Mesothelial cell of epicardium (in vitro differentiated cells): Measurements from ENCODE around the gene JMJD7. TPM values are rescaled to one million over a fixed set of nuclear protein-coding genes. Genes with fewer than 3 reads are reported as not detected.

ENCODE experiments used
- DNase-seq, 2 experiments: peaks; one replicate each; pipeline ENCODE4 v3.0.0; 2021; ENCODE audit warnings: low spot score in 2 of 2; ENCODE audit not compliant: unreplicated experiment in 2 of 2
- H3K27ac Mint-ChIP-seq: 2 replicates; pipeline ENCODE4 v1.8.0; 2021; ENCODE audit warnings: mixed read lengths
- H3K27me3 Mint-ChIP-seq: 2 replicates; pipeline ENCODE4 v1.8.0; 2021; ENCODE audit warnings: low read depth, mixed read lengths
- H3K36me3 Mint-ChIP-seq: 2 replicates; pipeline ENCODE4 v1.8.0; 2021; ENCODE audit warnings: mixed read lengths
- H3K4me1 Mint-ChIP-seq: 2 replicates; pipeline ENCODE4 v1.8.0; 2021; ENCODE audit warnings: mixed read lengths
- H3K4me3 Mint-ChIP-seq: 2 replicates; pipeline ENCODE4 v1.8.0; 2021; ENCODE audit warnings: mild to moderate bottlenecking, moderate library complexity, mixed read lengths
- H3K9me3 Mint-ChIP-seq: 2 replicates; pipeline ENCODE4 v1.8.0; 2021; ENCODE audit warnings: mixed read lengths
- total RNA-seq: library from RNA; stranded (reverse); gene quantifications from 3 replicates; pipeline ENCODE4 v1.2.1, GENCODE V29; 2021
- TF ChIP-seq, protein P1 (sequence below): fragments of 200-600 bp; sonication (generic); IDR thresholded peaks from one replicate; pipeline ENCODE4 v1.5.0; 2021; ENCODE audit warnings: antibody characterized with exemption; ENCODE audit not compliant: unreplicated experiment

Gene JMJD7
- total RNA-seq, 1 donor from 2014 or later = 27.6 TPM

DNA sequence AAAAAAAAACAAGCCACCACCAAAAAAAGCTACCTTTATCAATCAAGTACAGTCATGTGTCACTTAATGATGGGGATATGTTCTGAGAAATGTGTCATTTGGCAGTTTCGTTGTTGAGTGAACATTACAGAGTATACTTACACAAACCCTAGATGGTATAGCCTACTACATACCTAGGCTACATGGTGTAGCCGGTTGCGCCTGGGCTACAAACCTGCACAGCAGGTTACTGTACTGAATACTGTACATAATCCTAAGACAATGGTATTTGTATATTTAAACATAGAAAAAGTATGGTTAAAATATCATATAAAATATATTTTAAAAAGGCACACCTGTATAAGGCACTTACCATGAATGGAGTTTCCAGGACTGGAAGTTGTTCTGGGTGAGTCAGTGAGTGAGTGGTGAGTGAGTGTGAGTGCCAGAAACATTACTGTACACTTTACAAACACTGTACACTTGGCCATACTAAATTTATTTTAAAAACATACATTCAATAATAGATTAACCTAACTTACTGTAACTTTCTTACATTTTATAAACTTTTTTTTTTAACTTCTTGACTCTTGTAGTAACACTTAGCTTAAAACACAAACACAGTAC is 25.9 kb upstream of the JMJD7 start:
- no peak overlapping the region for H3K4me3 Mint-ChIP-seq
- no peaks in the 10 kb centered on the region for H3K9me3 Mint-ChIP-seq
- TF ChIP-seq, protein P1, sequence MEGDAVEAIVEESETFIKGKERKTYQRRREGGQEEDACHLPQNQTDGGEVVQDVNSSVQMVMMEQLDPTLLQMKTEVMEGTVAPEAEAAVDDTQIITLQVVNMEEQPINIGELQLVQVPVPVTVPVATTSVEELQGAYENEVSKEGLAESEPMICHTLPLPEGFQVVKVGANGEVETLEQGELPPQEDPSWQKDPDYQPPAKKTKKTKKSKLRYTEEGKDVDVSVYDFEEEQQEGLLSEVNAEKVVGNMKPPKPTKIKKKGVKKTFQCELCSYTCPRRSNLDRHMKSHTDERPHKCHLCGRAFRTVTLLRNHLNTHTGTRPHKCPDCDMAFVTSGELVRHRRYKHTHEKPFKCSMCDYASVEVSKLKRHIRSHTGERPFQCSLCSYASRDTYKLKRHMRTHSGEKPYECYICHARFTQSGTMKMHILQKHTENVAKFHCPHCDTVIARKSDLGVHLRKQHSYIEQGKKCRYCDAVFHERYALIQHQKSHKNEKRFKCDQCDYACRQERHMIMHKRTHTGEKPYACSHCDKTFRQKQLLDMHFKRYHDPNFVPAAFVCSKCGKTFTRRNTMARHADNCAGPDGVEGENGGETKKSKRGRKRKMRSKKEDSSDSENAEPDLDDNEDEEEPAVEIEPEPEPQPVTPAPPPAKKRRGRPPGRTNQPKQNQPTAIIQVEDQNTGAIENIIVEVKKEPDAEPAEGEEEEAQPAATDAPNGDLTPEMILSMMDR = no peak
- H3K27me3 Mint-ChIP-seq = no peaks in the 10 kb centered on the region
- no peak for DNase-seq
- peaks cover 12% of the 10 kb centered on the region for H3K36me3 Mint-ChIP-seq
- peaks cover 35% of the 10 kb centered on the region for H3K4me1 Mint-ChIP-seq
- H3K27ac Mint-ChIP-seq = no peak overlapping the region

DNA sequence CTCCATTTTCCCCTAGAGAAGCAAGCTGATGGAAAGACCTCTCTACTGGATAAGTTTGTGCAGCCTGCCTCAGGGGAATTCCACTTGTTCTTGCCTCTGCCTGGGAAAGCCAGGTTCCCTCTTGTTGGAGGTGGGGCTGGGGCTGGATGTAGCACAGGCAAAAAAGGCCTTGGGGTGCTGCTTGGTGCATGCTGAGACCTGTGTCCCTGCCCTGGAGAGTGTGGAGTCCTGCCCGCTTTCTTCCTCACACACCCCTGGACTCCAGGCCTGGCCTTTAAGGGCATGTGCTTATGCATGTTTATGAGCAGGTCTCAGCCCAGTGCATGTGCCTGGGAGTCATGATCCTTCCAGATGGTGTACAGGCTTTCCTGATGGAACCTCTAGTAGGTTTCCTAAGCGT is 23.5 kb upstream of the JMJD7 start:
- TF ChIP-seq, protein P1 = no peak
- peaks cover 12% of the 10 kb centered on the region for H3K36me3 Mint-ChIP-seq
- peak overlapping the region; percentile 88 for H3K27ac Mint-ChIP-seq

GRCh38 chr15:41804916-41805666 is 22.8 kb upstream of the JMJD7 start:
- Mint-ChIP-seq H3K4me3 (no peak overlapping the region), H3K9me3 (no peaks in the 10 kb centered on the region), H3K27ac (peak overlapping the region; percentile 88), H3K27me3 (no peaks in the 10 kb centered on the region), H3K36me3 (peaks cover 12% of the 10 kb centered on the region), H3K4me1 (peaks cover 28% of the 10 kb centered on the region)
- TF ChIP-seq, protein P1 = no peak
- no peak for DNase-seq

More for the DNA sequence above, 23.5 kb upstream of the JMJD7 start:
- Mint-ChIP-seq H3K9me3 (no peaks in the 10 kb centered on the region), H3K4me1 (peaks cover 28% of the 10 kb centered on the region), H3K4me3 (no peak overlapping the region), H3K27me3 (no peaks in the 10 kb centered on the region)
- DNase-seq = no peak

- peak overlapping the region; percentile 69 for H3K27ac Mint-ChIP-seq
- no peaks in the 10 kb centered on the region for H3K9me3 Mint-ChIP-seq
- no peak for DNase-seq
- H3K4me3 Mint-ChIP-seq = no peak overlapping the region
- TF ChIP-seq, protein P1 = no peak
- peaks cover 8% of the 10 kb centered on the region for H3K36me3 Mint-ChIP-seq
- peaks cover 28% of the 10 kb centered on the region for H3K4me1 Mint-ChIP-seq
- H3K27me3 Mint-ChIP-seq = no peaks in the 10 kb centered on the region
Measured at GRCh38 chr15:41805711-41806110, 22.2 kb upstream of the JMJD7 start.

- H3K27ac Mint-ChIP-seq = peak overlapping the region; percentile 35
- no peak for DNase-seq
Measured at GRCh38 chr15:41806291-41807181, 21.4 kb upstream of the JMJD7 start.

More at GRCh38 chr15:41806291-41807181, 21.4 kb upstream of the JMJD7 start:
- Mint-ChIP-seq H3K4me3 (no peak overlapping the region), H3K4me1 (peaks cover 28% of the 10 kb centered on the region), H3K27me3 (no peaks in the 10 kb centered on the region), H3K36me3 (peaks cover 1% of the 10 kb centered on the region), H3K9me3 (no peaks in the 10 kb centered on the region)
- TF ChIP-seq, protein P1 = no peak
